ENCODE measurements around the gene TTC7B. TPM values are rescaled to one million over a fixed set of nuclear protein-coding genes. Genes with fewer than 3 reads are reported as not detected.

The TTC7B gene
- total RNA-seq, 4 donors from 2014 or later: 14.3 to 48.9 (median 32.5) TPM

GRCh38 chr14:90778571-90779255 lies 37.5 kb downstream of the TTC7B start:
- Histone ChIP-seq H3K9me3 (no peaks in the 10 kb centered on the region), H3K4me3 (no peak overlapping the region), H3K36me3 (peaks cover 6% of the 10 kb centered on the region), H3K27me3 (no peaks in the 10 kb centered on the region), H3K27ac (no peak overlapping the region), H3K4me1 (no peaks in the 10 kb centered on the region)
- WGBS: 86% methylated on average over 9 of the region's 13 CpGs
- TF ChIP-seq CTCF (IDR thresholded peaks at IDR 0.05): no peak
- TF ChIP-seq POLR2A (IDR thresholded peaks at IDR 0.05): no peak
- DNase-seq (ENCODE audit: low spot score in 2 of 2): peak in 1 of 2 donors; percentile 52

- H3K27me3 ChIP-seq: no peaks in the 10 kb centered on the region
- peaks cover 4% of the 10 kb centered on the region for H3K36me3 ChIP-seq
- no peak overlapping the region for H3K4me3 ChIP-seq
- no peak overlapping the region for H3K27ac ChIP-seq
- WGBS: 60% methylated on average over 4 of the region's 11 CpGs
- no peaks in the 10 kb centered on the region for H3K4me1 ChIP-seq
- TF ChIP-seq EP300 (IDR thresholded peaks at IDR 0.05) (no peak), POLR2A (IDR thresholded peaks at IDR 0.05) (no peak), POLR2AphosphoS5 (IDR thresholded peaks at IDR 0.05) (no peak), CTCF (IDR thresholded peaks at IDR 0.05) (no peak)
- H3K9me3 ChIP-seq: no peaks in the 10 kb centered on the region
- peak in 1 of 2 donors; percentile 70 for DNase-seq (ENCODE audit: low spot score in 2 of 2)
These were observed 38.3 kb downstream of the TTC7B start for GRCh38 chr14:90777830-90778485.

GRCh38 chr14:90777358-90777757 lies 38.9 kb downstream of the TTC7B start:
- H3K9me3 ChIP-seq: no peaks in the 10 kb centered on the region
- no peaks in the 10 kb centered on the region for H3K4me1 ChIP-seq
- no peak for TF ChIP-seq POLR2A (IDR thresholded peaks at IDR 0.05)
- TF ChIP-seq POLR2AphosphoS5 (IDR thresholded peaks at IDR 0.05): no peak
- TF ChIP-seq EP300 (IDR thresholded peaks at IDR 0.05): no peak
- no peak for TF ChIP-seq CTCF (IDR thresholded peaks at IDR 0.05)
- no peak overlapping the region for H3K27ac ChIP-seq
- no peaks in the 10 kb centered on the region for H3K27me3 ChIP-seq
- peak in 1 of 2 donors; percentile 20 for DNase-seq (ENCODE audit: low spot score in 2 of 2)
- peaks cover 4% of the 10 kb centered on the region for H3K36me3 ChIP-seq
- 100% methylated on average over 2 of the region's 2 CpGs for WGBS
- no peak overlapping the region for H3K4me3 ChIP-seq

DNA sequence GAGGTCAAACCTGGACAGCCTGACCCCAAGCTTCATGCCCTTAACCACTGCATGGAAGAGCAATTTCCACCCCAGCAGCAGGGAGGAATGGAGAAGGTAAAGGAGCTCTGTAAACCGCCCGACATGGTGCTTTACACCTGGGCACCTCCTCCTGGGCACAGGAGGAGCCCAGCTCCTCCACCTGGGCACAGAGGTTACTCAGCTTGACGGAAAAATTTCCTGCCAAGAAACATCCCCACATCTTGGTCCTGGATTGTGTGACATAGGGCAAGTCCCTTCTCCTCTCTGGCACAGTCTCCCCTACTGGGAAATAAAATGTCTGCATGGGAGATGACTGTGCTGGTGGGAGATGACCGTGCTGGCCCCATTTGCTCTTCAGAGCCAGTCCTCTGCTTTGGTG lies 40.8 kb downstream of the TTC7B start:
- Histone ChIP-seq H3K9me3 (no peaks in the 10 kb centered on the region), H3K27me3 (no peaks in the 10 kb centered on the region), H3K36me3 (peaks cover 4% of the 10 kb centered on the region), H3K27ac (no peak overlapping the region), H3K4me3 (no peak overlapping the region), H3K4me1 (no peaks in the 10 kb centered on the region)
- DNase-seq (ENCODE audit: low spot score in 2 of 2): peak in 1 of 2 donors; percentile 21
- WGBS: 90% methylated on average over 4 of the region's 4 CpGs
- TF ChIP-seq EP300 (IDR thresholded peaks at IDR 0.05): no peak
- no peak for TF ChIP-seq POLR2A (IDR thresholded peaks at IDR 0.05)
- TF ChIP-seq POLR2AphosphoS5 (IDR thresholded peaks at IDR 0.05): no peak
- no peak for TF ChIP-seq CTCF (IDR thresholded peaks at IDR 0.05)

GRCh38 chr14:90774316-90774715 lies 41.9 kb downstream of the TTC7B start:
- no peak for TF ChIP-seq EP300 (IDR thresholded peaks at IDR 0.05)
- no peak for TF ChIP-seq POLR2A (IDR thresholded peaks at IDR 0.05)
- no peak for TF ChIP-seq CTCF (IDR thresholded peaks at IDR 0.05)
- TF ChIP-seq POLR2AphosphoS5 (IDR thresholded peaks at IDR 0.05): no peak
- WGBS: 90% methylated on average over 5 of the region's 5 CpGs
- H3K4me3 ChIP-seq: no peak overlapping the region
- H3K4me1 ChIP-seq: no peaks in the 10 kb centered on the region
- no peaks in the 10 kb centered on the region for H3K27me3 ChIP-seq
- peaks cover 10% of the 10 kb centered on the region for H3K36me3 ChIP-seq
- no peak overlapping the region for H3K27ac ChIP-seq
- H3K9me3 ChIP-seq: no peaks in the 10 kb centered on the region
- peak in 1 of 2 donors; percentile 43 for DNase-seq (ENCODE audit: low spot score in 2 of 2)
